Stimulated activated CD8-positive, alpha-beta memory T cell treated with anti-CD3 and anti-CD28 coated beads, Interleukin-15, amount 100 ng/mL, for 24 hours (primary cell): ENCODE data around the gene CORO1C.

ENCODE experiments used
- DNase-seq: peaks from one replicate; pipeline ENCODE4 v3.0.0-alpha.2; 2020; ENCODE audit warnings: low read depth

The CORO1C gene

GRCh38 chr12:108599948-108600701 is 131.2 kb downstream of the CORO1C start:
- no peak for DNase-seq

- DNase-seq, result no peak
These were observed 131.8 kb downstream of the CORO1C start for GRCh38 chr12:108599541-108599940.

GRCh38 chr12:108598553-108599250 is 132.6 kb downstream of the CORO1C start:
- no peak for DNase-seq

- no peak for DNase-seq
These were observed 133.5 kb downstream of the CORO1C start, which contains the start of gene TMEM119 for GRCh38 chr12:108597559-108598471. TSS of gene TMEM119 (minus strand) at chr12:108598084. CDS start at chr12:108592383, 5,701 bp downstream.

GRCh38 chr12:108596854-108597558 is 134.3 kb downstream of the CORO1C start:
- no peak for DNase-seq

- DNase-seq, result no peak
These were observed 135.3 kb downstream of the CORO1C start for GRCh38 chr12:108595711-108596647.
